Type B pancreatic cell (in vitro differentiated cells): Measurements from ENCODE around the gene FAT1. TPM values are rescaled to one million over a fixed set of nuclear protein-coding genes. Genes with fewer than 3 reads are reported as not detected.

Source experiments
- DNase-seq: peaks from one replicate; pipeline ENCODE4 v3.0.0; 2021; ENCODE audit warnings: mixed read lengths; ENCODE audit not compliant: unreplicated experiment; ENCODE audit errors: extremely low spot score
- H3K27ac Mint-ChIP-seq: 2 replicates; pipeline ENCODE4 v1.8.0; 2021; ENCODE audit warnings: mild to moderate bottlenecking, mixed read lengths
- H3K27me3 Mint-ChIP-seq: 2 replicates; pipeline ENCODE4 v1.8.0; 2021; ENCODE audit warnings: mixed read lengths
- H3K36me3 Mint-ChIP-seq: 2 replicates; pipeline ENCODE4 v1.8.0; 2021; ENCODE audit warnings: mixed read lengths
- H3K4me1 Mint-ChIP-seq: one replicate; pipeline ENCODE4 v1.8.0; 2021; ENCODE audit warnings: mixed read lengths; ENCODE audit not compliant: unreplicated experiment
- H3K4me3 Mint-ChIP-seq: 2 replicates; pipeline ENCODE4 v1.8.0; 2021; ENCODE audit warnings: mild to moderate bottlenecking, mixed read lengths
- H3K9me3 Mint-ChIP-seq: 2 replicates; pipeline ENCODE4 v1.8.0; 2021; ENCODE audit warnings: mixed read lengths
- total RNA-seq: library from RNA; stranded (reverse); gene quantifications from 2 replicates; pipeline ENCODE4 v1.2.1, GENCODE V29; 2021; ENCODE audit warnings: low replicate concordance
- TF ChIP-seq, protein P1 (sequence below): fragments of 200-600 bp; sonication (generic); conservative IDR thresholded peaks from 2 replicates; pipeline ENCODE4 v1.5.0; 2021; ENCODE audit warnings: antibody characterized with exemption, mild to moderate bottlenecking

Gene FAT1
- total RNA-seq, 1 donor from 2014 or later: 197 TPM

DNA sequence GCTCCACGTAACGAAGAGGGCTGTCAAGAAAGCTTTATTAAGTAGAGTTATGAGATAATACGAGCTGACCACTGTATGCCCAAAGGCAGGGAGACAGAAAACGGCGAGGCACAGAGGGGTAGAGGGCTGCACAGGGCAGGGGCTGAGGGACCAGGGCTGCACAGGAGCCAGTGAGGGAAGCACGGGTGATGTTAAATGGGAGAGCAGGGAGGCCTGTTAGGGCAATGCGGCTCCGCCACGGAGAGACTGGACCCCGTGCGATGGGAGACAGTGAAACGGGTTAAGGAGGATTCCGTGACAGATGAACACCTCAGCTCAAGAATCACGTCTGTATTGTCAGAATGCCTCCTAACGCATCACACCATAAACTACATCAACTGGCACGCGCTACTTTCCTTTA lies 25.1 kb downstream of the FAT1 start:
- Mint-ChIP-seq H3K9me3 (peaks cover 22% of the 10 kb centered on the region), H3K27ac (peak overlapping the region; percentile 86), H3K36me3 (peaks cover 74% of the 10 kb centered on the region), H3K27me3 (no peaks in the 10 kb centered on the region), H3K4me3 (peak overlapping the region; percentile 44), H3K4me1 (peaks cover 35% of the 10 kb centered on the region)
- no peak for DNase-seq
- TF ChIP-seq, protein P1, sequence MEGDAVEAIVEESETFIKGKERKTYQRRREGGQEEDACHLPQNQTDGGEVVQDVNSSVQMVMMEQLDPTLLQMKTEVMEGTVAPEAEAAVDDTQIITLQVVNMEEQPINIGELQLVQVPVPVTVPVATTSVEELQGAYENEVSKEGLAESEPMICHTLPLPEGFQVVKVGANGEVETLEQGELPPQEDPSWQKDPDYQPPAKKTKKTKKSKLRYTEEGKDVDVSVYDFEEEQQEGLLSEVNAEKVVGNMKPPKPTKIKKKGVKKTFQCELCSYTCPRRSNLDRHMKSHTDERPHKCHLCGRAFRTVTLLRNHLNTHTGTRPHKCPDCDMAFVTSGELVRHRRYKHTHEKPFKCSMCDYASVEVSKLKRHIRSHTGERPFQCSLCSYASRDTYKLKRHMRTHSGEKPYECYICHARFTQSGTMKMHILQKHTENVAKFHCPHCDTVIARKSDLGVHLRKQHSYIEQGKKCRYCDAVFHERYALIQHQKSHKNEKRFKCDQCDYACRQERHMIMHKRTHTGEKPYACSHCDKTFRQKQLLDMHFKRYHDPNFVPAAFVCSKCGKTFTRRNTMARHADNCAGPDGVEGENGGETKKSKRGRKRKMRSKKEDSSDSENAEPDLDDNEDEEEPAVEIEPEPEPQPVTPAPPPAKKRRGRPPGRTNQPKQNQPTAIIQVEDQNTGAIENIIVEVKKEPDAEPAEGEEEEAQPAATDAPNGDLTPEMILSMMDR: no peak

- Mint-ChIP-seq H3K4me1 (peaks cover 32% of the 10 kb centered on the region), H3K9me3 (peaks cover 22% of the 10 kb centered on the region), H3K27ac (peak overlapping the region; percentile 86), H3K36me3 (peaks cover 73% of the 10 kb centered on the region), H3K27me3 (no peaks in the 10 kb centered on the region), H3K4me3 (peak overlapping the region; percentile 44)
- TF ChIP-seq, protein P1: no peak
- DNase-seq: no peak
Observed at GRCh38 chr4:186698028-186698427, 25.6 kb downstream of the FAT1 start.

GRCh38 chr4:186695392-186695791 lies 28.3 kb downstream of the FAT1 start:
- no peak overlapping the region for H3K27ac Mint-ChIP-seq
- no peak overlapping the region for H3K4me3 Mint-ChIP-seq
- H3K4me1 Mint-ChIP-seq: peaks cover 10% of the 10 kb centered on the region
- no peak for DNase-seq
- H3K27me3 Mint-ChIP-seq: no peaks in the 10 kb centered on the region
- TF ChIP-seq, protein P1: no peak
- peaks cover 64% of the 10 kb centered on the region for H3K36me3 Mint-ChIP-seq
- peaks cover 28% of the 10 kb centered on the region for H3K9me3 Mint-ChIP-seq

GRCh38 chr4:186693894-186694293 lies 29.8 kb downstream of the FAT1 start:
- Mint-ChIP-seq H3K27ac (peak overlapping the region; percentile 46), H3K4me1 (peaks cover 8% of the 10 kb centered on the region), H3K27me3 (no peaks in the 10 kb centered on the region), H3K36me3 (peaks cover 56% of the 10 kb centered on the region), H3K9me3 (peaks cover 20% of the 10 kb centered on the region), H3K4me3 (no peak overlapping the region)
- TF ChIP-seq, protein P1: no peak
- DNase-seq: no peak

DNA sequence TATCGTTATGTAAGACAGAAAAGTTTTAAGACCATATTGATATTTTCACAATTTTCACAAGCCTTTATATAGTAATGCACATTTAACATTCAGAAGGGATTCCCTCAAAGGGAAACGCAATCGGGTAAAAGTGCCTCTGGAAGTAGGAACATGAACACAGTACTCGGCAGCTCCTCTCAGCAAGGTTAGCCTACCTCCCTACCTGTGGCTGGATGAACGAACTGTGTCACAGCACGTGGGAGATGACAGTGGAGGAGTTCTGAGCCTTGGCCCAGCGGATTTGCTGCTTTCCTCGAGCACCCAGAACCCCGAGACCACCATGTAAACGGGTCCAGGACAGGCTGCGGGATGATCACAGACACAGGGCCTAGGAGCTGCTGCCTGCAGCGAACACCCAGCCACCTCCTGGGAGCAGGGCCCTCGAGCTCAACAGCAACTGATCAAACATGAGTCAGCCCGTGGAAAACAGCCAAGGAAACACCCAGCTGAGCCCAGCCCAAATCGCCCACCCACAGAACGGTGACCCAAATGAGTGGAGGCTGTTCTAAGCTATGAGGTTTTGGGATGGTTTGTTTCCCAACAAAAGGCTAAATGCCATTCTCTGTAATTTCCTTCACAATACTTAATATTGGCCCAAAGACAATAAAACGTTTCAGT lies 30.4 kb downstream of the FAT1 start:
- peaks cover 14% of the 10 kb centered on the region for H3K9me3 Mint-ChIP-seq
- H3K4me1 Mint-ChIP-seq: peaks cover 14% of the 10 kb centered on the region
- peak overlapping the region; percentile 46 for H3K27ac Mint-ChIP-seq
- peaks cover 52% of the 10 kb centered on the region for H3K36me3 Mint-ChIP-seq
- no peak for DNase-seq
- TF ChIP-seq, protein P1: no peak
- H3K27me3 Mint-ChIP-seq: no peaks in the 10 kb centered on the region
- no peak overlapping the region for H3K4me3 Mint-ChIP-seq

GRCh38 chr4:186691396-186691795 lies 32.3 kb downstream of the FAT1 start:
- Mint-ChIP-seq H3K27me3 (no peaks in the 10 kb centered on the region), H3K4me1 (peaks cover 33% of the 10 kb centered on the region), H3K4me3 (no peak overlapping the region), H3K27ac (no peak overlapping the region), H3K9me3 (peaks cover 11% of the 10 kb centered on the region), H3K36me3 (peaks cover 40% of the 10 kb centered on the region)
- no peak for DNase-seq
- TF ChIP-seq, protein P1: no peak
